DND-41 (cell line): Measurements from ENCODE around the gene KRT80.

Source experiments
- EZH2 ChIP-seq: IDR thresholded peaks from 3 replicates; pipeline ENCODE4 v1.6.1; 2012; ENCODE audit warnings: borderline replicate concordance, low read depth, mild to moderate bottlenecking, moderate library complexity, low read length, inconsistent platforms; ENCODE audit not compliant: severe bottlenecking
- TF ChIP-seq, protein P1 (sequence below): IDR thresholded peaks from 2 replicates; pipeline ENCODE4 v1.5.1; 2012; ENCODE audit warnings: borderline replicate concordance, low read length, moderate library complexity, mild to moderate bottlenecking; ENCODE audit not compliant: poor library complexity, severe bottlenecking; ENCODE audit errors: extremely low read depth

DNA sequence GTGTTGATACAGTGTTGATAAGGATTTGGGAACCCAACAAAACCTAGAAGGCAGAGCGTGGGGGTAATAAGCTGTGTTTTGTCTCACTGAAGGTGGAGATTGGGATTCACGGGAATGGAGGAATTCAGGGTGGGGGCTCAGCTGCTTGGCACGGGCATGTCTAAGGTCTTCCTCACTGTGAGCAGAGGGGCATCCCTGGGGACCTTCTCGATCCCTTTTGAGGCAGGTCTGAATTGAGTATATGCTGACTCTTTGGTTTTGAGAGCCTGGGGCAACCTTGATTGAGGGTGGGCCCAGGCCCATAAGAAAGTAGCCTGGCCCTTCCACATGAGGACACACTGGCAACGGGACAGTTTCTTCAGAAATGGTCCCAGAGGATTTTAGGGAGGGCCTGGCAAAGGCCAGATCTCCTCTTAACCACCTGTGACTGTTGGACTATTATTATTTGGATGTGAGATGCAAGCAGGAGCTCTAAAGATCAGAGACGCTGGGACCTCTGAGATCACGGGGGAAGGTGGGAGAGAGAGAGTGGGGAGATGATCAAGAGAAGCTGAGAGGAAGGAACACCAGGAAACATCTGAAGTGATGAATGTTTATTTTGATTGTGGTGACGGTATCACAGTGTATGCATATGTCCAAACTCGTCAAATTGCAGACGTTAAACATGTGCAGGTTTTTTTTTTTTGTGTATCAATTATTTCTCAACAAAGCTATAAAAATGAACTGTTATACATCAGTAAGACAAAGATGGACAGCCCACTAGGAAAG, 63.9 kb downstream of the KRT80 start:
- TF ChIP-seq, protein P1, sequence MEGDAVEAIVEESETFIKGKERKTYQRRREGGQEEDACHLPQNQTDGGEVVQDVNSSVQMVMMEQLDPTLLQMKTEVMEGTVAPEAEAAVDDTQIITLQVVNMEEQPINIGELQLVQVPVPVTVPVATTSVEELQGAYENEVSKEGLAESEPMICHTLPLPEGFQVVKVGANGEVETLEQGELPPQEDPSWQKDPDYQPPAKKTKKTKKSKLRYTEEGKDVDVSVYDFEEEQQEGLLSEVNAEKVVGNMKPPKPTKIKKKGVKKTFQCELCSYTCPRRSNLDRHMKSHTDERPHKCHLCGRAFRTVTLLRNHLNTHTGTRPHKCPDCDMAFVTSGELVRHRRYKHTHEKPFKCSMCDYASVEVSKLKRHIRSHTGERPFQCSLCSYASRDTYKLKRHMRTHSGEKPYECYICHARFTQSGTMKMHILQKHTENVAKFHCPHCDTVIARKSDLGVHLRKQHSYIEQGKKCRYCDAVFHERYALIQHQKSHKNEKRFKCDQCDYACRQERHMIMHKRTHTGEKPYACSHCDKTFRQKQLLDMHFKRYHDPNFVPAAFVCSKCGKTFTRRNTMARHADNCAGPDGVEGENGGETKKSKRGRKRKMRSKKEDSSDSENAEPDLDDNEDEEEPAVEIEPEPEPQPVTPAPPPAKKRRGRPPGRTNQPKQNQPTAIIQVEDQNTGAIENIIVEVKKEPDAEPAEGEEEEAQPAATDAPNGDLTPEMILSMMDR: no peak
- no peak for TF ChIP-seq EZH2
